DMS79 (cell line): ENCODE measurements around the gene LRRC17.
"Not testable (repeated sequence)": the region's sequence is repeated elsewhere in the genome, so short reads cannot be mapped to it uniquely, and the experiment has no call there.

Experiments
- DNase-seq: peaks from one replicate; lab custom pipeline; 2025; lab: John Stamatoyannopoulos, UW

Gene LRRC17

GRCh38 chr7:102897856-102898531 lies 14.8 kb upstream of the LRRC17 start:
- DNase-seq: no peak

DNA sequence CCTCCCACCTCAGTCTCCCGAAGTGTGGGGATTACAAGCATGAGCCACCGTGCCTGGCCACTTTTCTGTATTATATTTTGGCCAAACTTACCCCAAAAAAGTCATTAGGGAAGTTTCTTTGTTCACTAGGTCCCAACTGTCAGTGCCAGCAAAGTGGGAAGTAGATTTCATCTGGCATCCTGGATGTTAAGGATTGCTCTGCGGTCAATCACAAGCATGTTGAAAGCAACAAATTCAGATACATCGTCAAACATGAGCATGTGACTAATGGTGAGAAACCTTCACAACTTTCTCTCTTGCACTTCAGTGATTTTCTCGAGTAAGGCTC lies 14.3 kb upstream of the LRRC17 start:
- no peak for DNase-seq

- not testable (repeated sequence) for DNase-seq
Observed at GRCh38 chr7:102902052-102902451, 10.7 kb upstream of the LRRC17 start.

- DNase-seq: not testable (repeated sequence)
Observed at GRCh38 chr7:102903576-102903975, 9.2 kb upstream of the LRRC17 start.

DNA sequence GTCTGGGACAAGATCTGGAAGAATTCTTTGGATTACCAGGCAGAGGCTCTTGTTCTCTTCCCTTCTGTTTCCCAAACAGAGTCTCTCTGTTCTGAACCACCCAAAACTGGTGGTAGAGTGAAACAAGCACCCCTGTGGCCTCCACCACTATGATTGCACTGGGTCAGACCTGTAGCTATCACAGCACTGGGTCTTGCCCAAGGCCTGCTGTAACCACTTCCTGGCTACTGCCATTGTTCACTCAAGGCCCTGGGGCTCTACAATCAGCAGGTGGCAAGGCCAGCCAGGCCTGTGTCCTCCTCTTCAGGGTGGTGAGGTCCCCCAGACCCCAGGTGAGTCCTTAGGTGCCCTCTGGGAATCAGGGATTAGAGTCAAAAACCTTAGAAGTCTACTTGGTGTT lies 4.1 kb upstream of the LRRC17 start:
- no peak for DNase-seq

DNA sequence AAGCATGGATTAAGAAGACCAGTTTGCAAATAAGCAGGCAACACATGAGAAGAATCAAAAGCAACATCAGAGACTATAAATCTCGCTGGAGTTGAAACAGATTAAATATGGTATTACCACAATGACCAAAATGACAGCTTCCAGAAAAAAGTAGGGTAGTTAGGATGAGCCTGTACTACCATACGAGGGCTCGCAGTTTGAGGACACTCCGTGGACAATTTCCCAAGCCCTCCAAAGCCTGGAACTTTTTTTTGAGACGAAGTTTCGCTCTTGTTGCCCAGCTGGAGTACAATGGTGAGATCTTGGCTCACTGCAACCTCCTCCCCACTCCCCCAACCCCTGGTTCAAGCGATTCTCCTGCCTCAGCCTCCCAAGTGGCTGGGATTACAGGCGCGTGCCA lies 1.0 kb downstream of the LRRC17 start:
- no peak for DNase-seq

DNA sequence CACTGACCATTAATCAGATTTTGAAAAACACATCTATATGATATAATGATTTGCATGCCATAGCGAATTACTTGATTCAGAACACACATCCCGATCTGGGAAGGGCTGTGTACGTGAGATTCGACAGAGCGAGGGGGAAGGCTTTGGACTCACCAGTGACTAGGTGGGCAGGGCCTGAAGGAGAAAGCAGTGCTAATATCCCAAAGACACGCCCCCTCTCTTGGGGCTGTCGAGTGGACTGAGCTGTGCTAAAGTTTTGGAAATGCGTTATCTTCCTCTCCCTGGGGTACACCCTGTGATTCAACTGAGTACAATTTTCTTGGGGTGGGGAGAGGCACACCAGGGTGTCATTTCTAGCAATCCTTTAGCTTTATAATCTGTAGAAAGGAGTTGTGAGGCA lies 1.8 kb downstream of the LRRC17 start:
- DNase-seq: no peak

DNA sequence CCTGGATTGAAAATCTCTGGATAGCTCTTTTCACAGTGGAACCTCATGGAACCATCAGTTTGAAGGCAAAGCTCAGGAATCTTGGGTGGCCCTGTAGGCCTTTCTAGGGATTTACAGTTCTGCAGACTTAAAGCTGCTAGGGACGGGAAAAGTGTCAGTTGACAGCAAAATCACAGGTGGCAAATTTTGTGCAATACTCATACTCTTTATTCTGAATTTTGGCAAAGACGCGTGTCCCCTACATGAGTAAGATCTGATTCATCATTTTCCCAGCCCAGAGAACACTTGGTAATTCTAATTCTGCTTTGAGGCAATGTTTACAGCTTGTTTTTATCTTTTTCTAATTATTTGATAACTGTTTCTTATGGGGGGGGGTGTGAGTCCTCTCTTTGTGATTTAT lies 3.6 kb downstream of the LRRC17 start:
- no peak for DNase-seq

DNA sequence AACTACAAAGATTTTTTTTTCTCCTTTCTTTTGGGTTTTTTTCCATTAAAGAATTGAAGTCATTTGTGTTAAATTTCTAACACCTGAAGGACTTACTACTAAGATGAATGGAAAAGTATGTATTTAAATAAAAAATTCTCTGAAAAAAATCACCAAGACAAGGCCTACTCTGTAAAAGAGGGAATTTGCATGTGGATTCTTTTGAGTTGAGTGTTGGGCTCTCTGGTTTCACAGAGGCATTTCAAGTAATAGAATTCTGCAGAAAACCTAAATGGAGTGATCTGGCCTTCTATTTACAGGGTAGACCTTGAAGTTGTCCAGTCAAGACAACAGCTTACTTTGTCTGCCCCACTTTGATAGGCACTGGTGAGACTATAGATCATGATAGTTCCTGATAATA lies 4.1 kb downstream of the LRRC17 start:
- no peak for DNase-seq

- no peak for DNase-seq
Observed at GRCh38 chr7:102917436-102918353, 4.9 kb downstream of the LRRC17 start.

DNA sequence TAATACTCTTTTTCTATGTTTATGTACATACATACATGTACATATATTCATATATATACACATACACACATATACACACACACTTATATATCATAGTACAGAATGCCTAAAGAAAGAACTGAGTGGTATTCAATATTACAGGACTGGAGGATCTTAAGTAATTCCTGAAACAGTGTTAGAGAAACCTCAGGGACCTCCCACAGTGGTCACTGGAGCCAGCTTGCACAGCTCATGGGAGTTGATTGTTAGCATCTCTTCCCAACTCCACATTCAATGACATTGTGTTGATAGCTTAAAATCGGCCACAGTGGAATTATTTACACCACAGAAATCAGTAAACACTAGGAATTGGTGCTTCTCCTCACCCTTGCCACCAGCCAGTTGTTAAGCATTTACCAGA lies 6.0 kb downstream of the LRRC17 start:
- DNase-seq: no peak

DNA sequence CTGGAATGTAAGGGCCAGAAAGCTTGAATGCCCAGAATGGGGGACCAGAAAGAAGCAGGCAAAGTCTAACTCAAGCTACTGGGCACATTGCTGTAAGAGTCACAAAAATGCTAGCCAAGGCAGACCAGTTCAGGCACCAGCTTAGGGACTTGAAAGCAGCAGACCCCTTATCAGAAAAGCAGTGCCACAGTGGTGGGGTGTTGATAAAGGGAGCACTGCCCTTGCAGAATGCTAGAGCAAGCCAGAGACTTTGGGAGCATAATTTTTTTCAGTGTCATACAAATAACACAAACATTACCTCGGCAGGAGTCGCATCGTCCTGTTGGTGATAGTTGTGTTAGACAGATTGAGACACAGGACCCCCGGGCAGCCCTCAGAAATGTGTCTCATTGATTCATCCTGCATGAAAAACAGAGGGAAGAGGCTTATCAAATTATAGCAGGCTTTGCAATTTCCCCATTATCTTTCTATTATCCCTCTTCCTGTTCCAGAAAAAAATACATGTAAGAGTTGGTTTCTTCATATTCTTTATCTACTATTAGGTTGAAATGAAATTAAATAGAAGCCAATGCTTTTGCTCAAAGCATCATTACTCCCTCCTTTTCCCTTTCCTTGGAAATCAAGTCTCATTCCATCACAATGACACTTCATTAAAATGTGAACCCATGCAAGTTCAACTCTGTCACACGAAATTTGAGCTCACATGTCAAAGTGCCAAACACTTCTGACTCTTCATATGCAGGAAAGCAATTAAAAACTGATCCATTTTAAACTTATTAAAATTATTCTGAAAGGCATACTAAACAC lies 13.4 kb downstream of the LRRC17 start:
- no peak for DNase-seq

- DNase-seq: no peak
Observed at GRCh38 chr7:102926783-102927140, 14.0 kb downstream of the LRRC17 start.

DNA sequence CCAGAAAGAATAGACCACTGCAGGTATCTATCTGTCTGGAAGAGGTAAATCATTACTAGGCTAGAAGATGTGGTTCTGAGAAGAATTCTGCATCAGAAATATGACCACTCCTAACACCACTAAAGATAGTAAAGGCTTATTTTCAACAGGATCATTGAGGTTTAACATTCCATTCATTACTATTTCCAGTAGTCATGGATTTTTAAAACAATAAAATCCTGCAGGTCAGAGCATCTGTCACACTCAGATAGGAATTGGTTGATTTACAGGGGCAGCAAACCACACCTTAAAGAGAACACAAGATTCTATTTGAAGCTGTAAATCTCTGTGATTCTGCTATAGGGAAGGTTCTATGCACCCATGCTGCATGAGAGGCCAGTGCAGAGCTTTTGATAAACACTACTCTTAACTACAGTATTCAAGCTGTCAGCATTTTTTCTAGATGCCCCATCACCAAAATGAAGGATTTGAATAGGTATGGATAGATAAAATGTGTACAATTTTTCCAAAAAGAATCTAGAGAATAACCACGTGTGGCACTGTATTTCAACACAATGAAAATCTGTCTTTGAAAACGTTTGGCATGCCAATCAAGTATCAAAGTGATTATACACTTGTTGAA lies 14.6 kb downstream of the LRRC17 start:
- DNase-seq: no peak

- DNase-seq: no peak
Observed at GRCh38 chr7:102931757-102932156, 19.0 kb downstream of the LRRC17 start.

DNA sequence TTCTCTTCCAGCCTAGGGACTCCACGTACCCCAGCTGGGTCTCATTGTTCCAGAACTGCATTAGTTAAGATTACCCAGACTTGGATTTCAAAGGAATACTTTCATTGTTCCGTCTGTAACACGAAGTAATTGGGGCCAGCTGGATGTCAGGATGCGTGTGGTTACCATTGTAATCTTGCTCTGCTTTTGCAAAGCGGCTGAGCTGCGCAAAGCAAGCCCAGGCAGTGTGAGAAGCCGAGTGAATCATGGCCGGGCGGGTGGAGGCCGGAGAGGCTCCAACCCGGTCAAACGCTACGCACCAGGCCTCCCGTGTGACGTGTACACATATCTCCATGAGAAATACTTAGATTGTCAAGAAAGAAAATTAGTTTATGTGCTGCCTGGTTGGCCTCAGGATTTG lies 21.0 kb downstream of the LRRC17 start:
- DNase-seq: no peak

GRCh38 chr7:102934239-102934638 lies 21.4 kb downstream of the LRRC17 start:
- no peak for DNase-seq

GRCh38 chr7:102934701-102935100 lies 21.9 kb downstream of the LRRC17 start:
- DNase-seq: no peak

- DNase-seq: no peak
Observed at GRCh38 chr7:102935450-102936115, 22.8 kb downstream of the LRRC17 start.

DNA sequence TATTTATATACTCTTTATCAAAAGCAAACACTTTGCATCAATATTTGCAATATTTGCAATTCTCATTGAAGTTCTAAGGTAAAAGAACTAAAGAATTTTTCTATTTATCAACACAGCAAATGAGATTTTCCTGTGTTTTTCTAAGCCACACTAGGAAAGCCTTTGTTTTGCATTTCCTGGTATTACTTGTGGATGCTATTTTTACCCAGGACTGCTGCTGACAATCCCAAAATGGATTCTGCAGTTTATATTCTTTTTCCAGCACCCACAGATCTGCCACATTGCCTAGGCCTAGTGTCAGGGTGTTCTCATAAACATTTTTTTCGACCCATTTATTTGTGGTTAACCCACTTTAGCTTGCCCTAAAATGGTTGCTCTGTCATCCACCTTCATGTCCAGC lies 25.9 kb downstream of the LRRC17 start:
- no peak for DNase-seq

DNA sequence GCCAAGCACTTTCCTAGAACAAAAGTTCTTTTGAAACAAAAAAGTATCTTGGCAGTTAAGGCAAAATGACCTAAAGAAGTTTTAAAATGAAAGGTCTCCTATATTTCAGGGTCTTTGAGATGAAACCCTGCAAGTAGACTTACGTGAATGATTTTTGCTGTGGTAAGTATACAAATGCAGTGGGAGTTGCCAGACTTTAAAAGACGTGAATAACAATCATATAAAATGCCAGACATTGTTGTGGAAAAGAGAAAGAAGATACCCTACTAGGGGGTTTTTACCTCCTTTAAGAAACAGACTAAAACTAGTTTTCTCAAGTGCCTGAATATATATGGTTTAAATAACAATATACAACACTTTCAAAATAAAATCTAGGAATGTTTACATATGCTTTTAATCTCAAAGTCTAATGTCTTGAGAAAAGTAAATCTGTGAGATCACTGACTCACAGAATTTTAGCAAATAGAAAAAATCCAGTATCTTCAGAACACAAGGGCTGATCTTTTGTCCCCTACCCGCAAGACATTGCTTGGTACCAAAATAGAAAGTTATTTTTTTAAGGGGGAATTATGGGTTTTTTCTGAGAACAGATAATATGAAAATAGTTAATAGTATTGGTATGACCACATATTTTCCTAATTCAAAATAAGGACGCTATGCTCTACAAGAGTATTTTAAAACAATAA lies 29.5 kb downstream of the LRRC17 start:
- DNase-seq: no peak
